Body of pancreas (tissue), 4 donors: ENCODE data around the gene DIPK1A.

Source experiments
- POLR2A ChIP-seq, 3 donors: fragments of 450-650 bp; IDR thresholded peaks; one replicate each; pipeline ENCODE4 v1.6.1; 2016; ENCODE audit warnings: antibody characterized with exemption in 3 of 3, mild to moderate bottlenecking in 2 of 3
- TF ChIP-seq, protein P1 (sequence below), 7 experiments: fragments of 450-650 bp in 4 of 7; fragments of 200-600 bp in 3 of 7; sonication (generic) in 3 of 7; IDR thresholded peaks; one replicate each; pipeline ENCODE4 v1.5.1; 2016 to 2019; ENCODE audit warnings: antibody characterized with exemption in 7 of 7

DNA sequence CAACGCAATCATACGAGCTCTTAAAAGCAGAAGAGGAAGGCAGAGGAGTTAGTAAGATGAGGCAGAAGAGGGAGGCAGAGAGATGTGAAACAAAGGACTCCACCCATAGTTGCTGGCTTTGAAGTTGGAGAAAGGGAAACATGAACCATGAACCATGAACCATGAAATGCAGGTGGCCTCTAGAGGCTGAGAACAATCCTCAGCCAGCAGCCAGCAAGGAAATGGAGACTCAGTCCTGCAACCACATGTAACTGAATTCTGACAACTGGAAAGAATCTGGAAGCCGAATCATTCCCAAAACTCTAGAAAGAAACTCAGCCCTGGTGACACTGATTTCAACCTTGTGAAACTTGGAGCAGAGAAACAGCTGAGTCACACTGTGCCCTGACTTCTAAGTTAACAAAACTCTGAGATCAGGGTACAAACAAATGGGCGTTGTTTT, 10.1 kb downstream of the DIPK1A start:
- no peak for TF ChIP-seq POLR2A (IDR thresholded peaks at IDR 0.05)
- TF ChIP-seq, protein P1, sequence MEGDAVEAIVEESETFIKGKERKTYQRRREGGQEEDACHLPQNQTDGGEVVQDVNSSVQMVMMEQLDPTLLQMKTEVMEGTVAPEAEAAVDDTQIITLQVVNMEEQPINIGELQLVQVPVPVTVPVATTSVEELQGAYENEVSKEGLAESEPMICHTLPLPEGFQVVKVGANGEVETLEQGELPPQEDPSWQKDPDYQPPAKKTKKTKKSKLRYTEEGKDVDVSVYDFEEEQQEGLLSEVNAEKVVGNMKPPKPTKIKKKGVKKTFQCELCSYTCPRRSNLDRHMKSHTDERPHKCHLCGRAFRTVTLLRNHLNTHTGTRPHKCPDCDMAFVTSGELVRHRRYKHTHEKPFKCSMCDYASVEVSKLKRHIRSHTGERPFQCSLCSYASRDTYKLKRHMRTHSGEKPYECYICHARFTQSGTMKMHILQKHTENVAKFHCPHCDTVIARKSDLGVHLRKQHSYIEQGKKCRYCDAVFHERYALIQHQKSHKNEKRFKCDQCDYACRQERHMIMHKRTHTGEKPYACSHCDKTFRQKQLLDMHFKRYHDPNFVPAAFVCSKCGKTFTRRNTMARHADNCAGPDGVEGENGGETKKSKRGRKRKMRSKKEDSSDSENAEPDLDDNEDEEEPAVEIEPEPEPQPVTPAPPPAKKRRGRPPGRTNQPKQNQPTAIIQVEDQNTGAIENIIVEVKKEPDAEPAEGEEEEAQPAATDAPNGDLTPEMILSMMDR (IDR thresholded peaks at IDR 0.05): no peak
